Progenitor cell of endocrine pancreas (in vitro differentiated cells): ENCODE results near the gene CUL2. TPM values are rescaled to one million over a fixed set of nuclear protein-coding genes. Genes with fewer than 3 reads are reported as not detected.

ENCODE experiments used
- DNase-seq: peaks from one replicate; pipeline ENCODE4 v3.0.0; 2021; ENCODE audit warnings: low spot score; ENCODE audit not compliant: unreplicated experiment
- H3K27ac Mint-ChIP-seq: 2 replicates; pipeline ENCODE4 v1.8.0; 2021; ENCODE audit warnings: mild to moderate bottlenecking, moderate library complexity, mixed read lengths
- H3K27me3 Mint-ChIP-seq: 2 replicates; pipeline ENCODE4 v1.8.0; 2021; ENCODE audit warnings: mixed read lengths
- H3K36me3 Mint-ChIP-seq: 2 replicates; pipeline ENCODE4 v1.8.0; 2022; ENCODE audit warnings: mixed read lengths; ENCODE audit not compliant: insufficient read depth
- H3K4me1 Mint-ChIP-seq: 2 replicates; pipeline ENCODE4 v1.8.0; 2021; ENCODE audit warnings: low read depth, mixed read lengths
- H3K4me3 Mint-ChIP-seq: 2 replicates; pipeline ENCODE4 v1.8.0; 2021; ENCODE audit warnings: low read depth, mild to moderate bottlenecking, moderate library complexity, mixed read lengths
- H3K9me3 Mint-ChIP-seq: 2 replicates; pipeline ENCODE4 v1.8.0; 2021; ENCODE audit warnings: low read depth, mixed read lengths
- CTCF ChIP-seq: fragments of 200-600 bp; sonication (generic); IDR thresholded peaks from one replicate; pipeline ENCODE4 v1.5.0; 2021; ENCODE audit warnings: antibody characterized with exemption, mild to moderate bottlenecking; ENCODE audit not compliant: unreplicated experiment
- total RNA-seq: library from RNA; stranded (reverse); gene quantifications from 2 replicates; pipeline ENCODE4 v1.2.1, GENCODE V29; 2021

Gene CUL2
- total RNA-seq, 1 donor from 2014 or later, result 36.2 TPM

GRCh38 chr10:35004651-35005050 is 85.5 kb downstream of the CUL2 start:
- no peak overlapping the region for H3K4me3 Mint-ChIP-seq
- no peak for DNase-seq
- no peaks in the 10 kb centered on the region for H3K27me3 Mint-ChIP-seq
- no peak for TF ChIP-seq CTCF
- peaks cover 1% of the 10 kb centered on the region for H3K4me1 Mint-ChIP-seq
- H3K27ac Mint-ChIP-seq, result no peak overlapping the region
- H3K9me3 Mint-ChIP-seq, result no peaks in the 10 kb centered on the region
- H3K36me3 Mint-ChIP-seq, result peaks cover 7% of the 10 kb centered on the region

GRCh38 chr10:35003906-35004305 is 86.2 kb downstream of the CUL2 start:
- Mint-ChIP-seq H3K36me3 (peaks cover 7% of the 10 kb centered on the region), H3K9me3 (no peaks in the 10 kb centered on the region), H3K27me3 (no peaks in the 10 kb centered on the region), H3K4me3 (no peak overlapping the region), H3K4me1 (peaks cover 4% of the 10 kb centered on the region), H3K27ac (no peak overlapping the region)
- DNase-seq, result no peak
- no peak for TF ChIP-seq CTCF

- no peaks in the 10 kb centered on the region for H3K27me3 Mint-ChIP-seq
- no peaks in the 10 kb centered on the region for H3K9me3 Mint-ChIP-seq
- DNase-seq, result no peak
- H3K36me3 Mint-ChIP-seq, result peaks cover 5% of the 10 kb centered on the region
- H3K4me1 Mint-ChIP-seq, result peaks cover 4% of the 10 kb centered on the region
- TF ChIP-seq CTCF, result no peak
- no peak overlapping the region for H3K4me3 Mint-ChIP-seq
- no peak overlapping the region for H3K27ac Mint-ChIP-seq
These were observed 89.2 kb downstream of the CUL2 start for GRCh38 chr10:35000936-35001335.

- Mint-ChIP-seq H3K9me3 (no peaks in the 10 kb centered on the region), H3K27me3 (no peaks in the 10 kb centered on the region), H3K4me3 (no peak overlapping the region), H3K4me1 (peaks cover 16% of the 10 kb centered on the region), H3K27ac (no peak overlapping the region), H3K36me3 (peaks cover 1% of the 10 kb centered on the region)
- no peak for TF ChIP-seq CTCF
- no peak for DNase-seq
These were observed 90.6 kb downstream of the CUL2 start for GRCh38 chr10:34999532-34999931.

- no peak for TF ChIP-seq CTCF
- DNase-seq, result no peak
- H3K27ac Mint-ChIP-seq, result no peak overlapping the region
- no peak overlapping the region for H3K4me3 Mint-ChIP-seq
- peaks cover 1% of the 10 kb centered on the region for H3K36me3 Mint-ChIP-seq
- no peaks in the 10 kb centered on the region for H3K9me3 Mint-ChIP-seq
- peaks cover 21% of the 10 kb centered on the region for H3K4me1 Mint-ChIP-seq
- H3K27me3 Mint-ChIP-seq, result no peaks in the 10 kb centered on the region
These were observed 91.2 kb downstream of the CUL2 start for GRCh38 chr10:34998940-34999339.
